WERI-Rb-1 (cell line): ENCODE results near the gene FAM181A.

Experiments used
- DNase-seq: peaks from one replicate; pipeline ENCODE4 v3.0.0-alpha.2; 2020
- H3K27ac ChIP-seq: fragments of 250-450 bp; sonication (Bioruptor Pico); 2 replicates; pipeline ENCODE4 v1.5.1; 2020; ENCODE audit warnings: mild to moderate bottlenecking, moderate library complexity
- H3K27me3 ChIP-seq: fragments of 250-450 bp; sonication (Bioruptor Pico); 2 replicates; pipeline ENCODE4 v1.5.1; 2021; ENCODE audit warnings: mild to moderate bottlenecking, low read depth, moderate library complexity; ENCODE audit not compliant: insufficient read depth, severe bottlenecking
- H3K36me3 ChIP-seq: fragments of 250-450 bp; sonication (Bioruptor Pico); 2 replicates; pipeline ENCODE4 v1.5.1; 2020; ENCODE audit warnings: mild to moderate bottlenecking, moderate library complexity
- H3K4me3 ChIP-seq: 2 replicates; pipeline ENCODE4 v1.5.1; 2011; ENCODE audit warnings: low read depth, mild to moderate bottlenecking, control low read depth, low read length
- H3K9me3 ChIP-seq: fragments of 250-450 bp; sonication (Bioruptor Pico); 2 replicates; pipeline ENCODE4 v1.5.1; 2021; ENCODE audit warnings: mild to moderate bottlenecking, moderate library complexity; ENCODE audit not compliant: severe bottlenecking
- CTCF ChIP-seq: IDR thresholded peaks from 2 replicates; pipeline ENCODE4 v1.5.1; 2011; ENCODE audit warnings: low read depth, mild to moderate bottlenecking, control low read depth, inconsistent platforms, low read length

FAM181A gene

GRCh38 chr14:93884950-93885349 lies 42.2 kb upstream of the FAM181A start:
- H3K9me3 ChIP-seq = no peaks in the 10 kb centered on the region
- H3K36me3 ChIP-seq = no peaks in the 10 kb centered on the region
- TF ChIP-seq CTCF = no peak
- H3K27ac ChIP-seq = no peak overlapping the region
- H3K4me3 ChIP-seq = no peak overlapping the region
- no peaks in the 10 kb centered on the region for H3K27me3 ChIP-seq
- DNase-seq = no peak

DNA sequence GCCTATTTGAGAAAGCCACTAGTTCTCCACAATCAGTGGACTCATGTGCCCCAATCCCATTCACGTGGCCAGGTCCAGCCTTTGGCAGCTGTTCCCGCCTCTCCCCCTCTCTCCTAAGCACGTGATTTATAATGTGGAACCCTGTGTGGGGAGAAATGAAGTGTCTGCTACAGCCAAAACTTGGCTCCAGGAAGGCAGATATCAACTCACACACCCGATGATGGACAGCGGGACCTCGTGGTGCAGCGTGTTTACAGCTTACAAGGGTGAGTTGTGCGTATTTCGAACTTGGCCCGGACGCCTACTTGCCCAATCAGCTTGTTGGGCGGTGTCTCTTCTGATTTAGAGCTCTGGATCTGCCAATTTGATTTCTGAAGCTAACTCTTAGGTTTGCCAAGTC lies 38.1 kb upstream of the FAM181A start:
- Histone ChIP-seq H3K36me3 (no peaks in the 10 kb centered on the region), H3K27ac (no peak overlapping the region), H3K27me3 (no peaks in the 10 kb centered on the region), H3K9me3 (no peaks in the 10 kb centered on the region), H3K4me3 (no peak overlapping the region)
- no peak for TF ChIP-seq CTCF
- DNase-seq = no peak

DNA sequence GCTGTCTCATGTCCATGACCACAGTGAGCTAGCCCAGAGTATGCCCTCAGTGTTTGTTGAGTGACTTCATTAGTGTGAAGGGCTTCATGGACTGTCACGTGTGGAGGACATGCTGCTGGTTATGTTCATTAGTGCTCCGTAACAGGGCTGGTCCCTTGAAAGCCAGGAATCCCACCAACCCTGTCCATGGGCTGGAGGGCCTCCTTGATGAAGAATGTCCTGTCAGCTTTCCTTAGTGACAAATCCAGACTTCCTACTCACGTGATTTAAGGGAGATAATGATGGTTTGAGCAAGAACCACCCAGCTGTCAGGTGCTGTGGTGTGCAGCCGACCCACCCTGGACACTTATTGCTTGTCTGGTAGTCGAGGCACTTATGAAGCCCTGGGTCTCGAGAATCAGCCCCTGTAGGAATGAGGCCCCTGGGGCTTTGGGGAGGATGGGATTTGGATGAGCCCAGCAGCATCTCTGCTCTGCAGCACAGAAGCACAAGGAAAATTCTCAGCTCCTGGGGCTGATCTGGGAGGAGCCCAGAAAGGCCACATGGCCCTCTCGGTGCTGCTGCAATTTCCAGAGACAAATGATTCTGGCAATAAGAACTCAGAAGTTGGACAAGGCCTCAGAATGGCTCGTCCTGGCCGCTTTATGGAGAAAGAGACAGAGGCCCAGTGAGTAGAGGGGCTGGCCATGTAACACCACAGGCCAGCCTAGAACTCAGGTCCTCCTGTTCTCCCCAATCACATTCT lies 37.2 kb upstream of the FAM181A start:
- no peaks in the 10 kb centered on the region for H3K36me3 ChIP-seq
- no peak for DNase-seq
- no peak overlapping the region for H3K4me3 ChIP-seq
- TF ChIP-seq CTCF = no peak
- no peak overlapping the region for H3K27ac ChIP-seq
- no peaks in the 10 kb centered on the region for H3K27me3 ChIP-seq
- H3K9me3 ChIP-seq = no peaks in the 10 kb centered on the region

DNA sequence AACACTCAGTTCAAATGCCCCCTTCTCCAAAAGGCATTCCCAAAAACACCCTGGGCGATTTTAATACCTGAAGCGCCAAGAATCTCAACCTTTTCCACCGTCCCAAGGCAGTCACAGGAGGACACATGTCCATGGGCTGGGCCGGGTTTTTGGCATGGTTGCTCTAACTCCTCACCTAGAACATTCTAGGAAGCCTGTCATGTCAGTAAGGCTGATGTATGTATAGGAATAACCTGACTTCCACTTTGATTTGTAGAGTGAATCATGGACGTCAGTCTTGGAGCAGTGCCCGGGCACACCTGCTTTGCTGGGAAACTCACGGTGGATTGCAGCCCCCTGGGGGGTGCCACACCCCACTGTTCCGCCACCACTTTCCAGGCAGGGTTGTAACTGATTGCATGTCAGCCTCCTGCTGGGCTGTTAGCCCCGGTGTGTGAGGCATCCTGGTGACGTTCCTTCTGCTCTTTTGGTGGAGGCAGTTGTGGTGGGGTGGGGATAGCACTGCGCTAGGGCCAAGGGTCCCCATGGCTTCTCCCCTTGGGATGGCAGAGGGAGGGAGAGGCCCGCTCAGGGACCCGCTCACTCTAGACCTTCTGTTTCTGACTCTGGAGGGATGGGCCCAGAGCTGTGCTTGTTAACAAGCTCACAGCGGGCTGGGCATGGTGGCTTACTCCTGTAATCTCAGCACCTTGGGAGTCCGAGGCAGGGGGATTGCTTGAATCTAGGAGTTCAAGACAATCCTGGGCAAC lies 35.2 kb upstream of the FAM181A start:
- no peaks in the 10 kb centered on the region for H3K36me3 ChIP-seq
- DNase-seq = no peak
- H3K27ac ChIP-seq = no peak overlapping the region
- H3K27me3 ChIP-seq = no peaks in the 10 kb centered on the region
- TF ChIP-seq CTCF = no peak
- no peak overlapping the region for H3K4me3 ChIP-seq
- H3K9me3 ChIP-seq = no peaks in the 10 kb centered on the region

GRCh38 chr14:93892505-93892839 lies 34.7 kb upstream of the FAM181A start:
- TF ChIP-seq CTCF = no peak
- no peak overlapping the region for H3K4me3 ChIP-seq

More at GRCh38 chr14:93892505-93892839, 34.7 kb upstream of the FAM181A start:
- H3K27ac ChIP-seq = no peak overlapping the region
- H3K36me3 ChIP-seq = no peaks in the 10 kb centered on the region
- no peaks in the 10 kb centered on the region for H3K27me3 ChIP-seq
- H3K9me3 ChIP-seq = no peaks in the 10 kb centered on the region
- no peak for DNase-seq
